Measurements from ENCODE around the gene FBXO31. TPM values are rescaled to one million over a fixed set of nuclear protein-coding genes. Genes with fewer than 3 reads are reported as not detected.

Gene FBXO31
- total RNA-seq, 2 donors from 2014 or later: 30.5 to 36.9 TPM

DNA sequence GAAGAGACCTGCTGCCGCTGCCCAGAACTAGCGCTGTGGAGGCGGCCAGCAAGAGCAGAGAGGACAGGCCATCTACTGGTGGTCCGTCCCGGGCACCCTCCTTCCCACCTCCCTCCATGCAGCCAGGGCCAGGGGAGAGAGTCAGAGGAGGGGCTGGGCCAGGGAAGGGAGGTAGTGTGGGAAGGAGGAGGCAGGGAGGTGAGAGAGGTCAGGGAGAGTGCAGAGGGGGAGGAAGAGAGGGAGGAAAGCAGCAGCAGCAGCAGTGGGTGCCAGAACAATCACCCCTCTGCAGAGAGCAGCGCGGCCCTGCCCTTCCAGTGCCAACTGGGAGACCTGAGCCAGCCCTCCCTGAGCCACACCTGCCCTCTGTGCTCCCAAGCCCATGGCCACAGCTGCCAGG, 73.0 kb downstream of the FBXO31 start:
- Mint-ChIP-seq H3K4me3 (no peak overlapping the region), H3K9me3 (no peaks in the 10 kb centered on the region), H3K36me3 (no peaks in the 10 kb centered on the region), H3K27ac (no peak overlapping the region), H3K27me3 (no peaks in the 10 kb centered on the region), H3K4me1 (ENCODE audit: low read depth in 2 of 2) (no peaks in the 10 kb centered on the region)
- ATAC-seq (no peak), DNase-seq (ENCODE audit: low spot score) (no peak)

DNA sequence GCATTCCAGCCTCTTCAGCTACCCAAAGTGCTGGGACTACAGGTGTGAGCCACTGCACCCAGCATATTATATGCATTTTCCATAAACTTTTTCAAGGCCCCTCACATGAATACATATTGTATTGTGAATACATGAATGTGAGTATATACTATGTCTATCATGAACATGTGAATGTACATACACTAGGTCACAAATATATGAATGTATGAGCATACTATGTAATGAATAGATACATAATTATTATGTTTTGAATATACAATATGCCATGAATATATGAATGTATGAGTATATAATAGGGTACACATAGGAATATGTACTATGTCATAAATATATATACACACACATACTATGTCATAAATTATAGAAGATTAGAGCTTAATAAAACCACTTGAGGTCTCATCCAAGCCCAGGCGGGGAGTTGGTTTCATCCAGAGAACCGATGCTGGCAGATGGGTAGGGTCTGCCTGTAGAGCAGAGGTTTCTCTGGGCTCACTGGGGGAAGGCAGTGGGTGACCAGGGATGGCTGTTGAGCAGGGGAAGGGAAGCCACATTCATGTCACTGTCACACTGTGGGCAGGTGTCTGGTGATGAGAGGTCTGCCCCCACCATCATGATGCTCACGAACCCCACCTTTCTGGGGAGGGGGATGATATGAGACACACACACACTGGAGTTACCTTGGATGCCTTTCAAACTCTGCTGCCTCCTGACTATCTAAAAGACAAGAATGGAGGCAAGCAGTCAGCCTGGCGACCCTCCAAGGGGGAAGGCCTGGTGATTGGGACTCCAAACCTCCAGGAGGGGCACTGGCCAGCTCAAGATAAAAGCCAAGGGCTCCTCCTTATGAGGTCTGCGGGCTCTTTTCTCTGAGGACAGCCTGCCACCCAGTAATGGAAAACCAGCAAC, 73.7 kb downstream of the FBXO31 start:
- no peak overlapping the region for H3K4me3 Mint-ChIP-seq
- no peaks in the 10 kb centered on the region for H3K27me3 Mint-ChIP-seq
- no peak overlapping the region for H3K27ac Mint-ChIP-seq
- no peaks in the 10 kb centered on the region for H3K9me3 Mint-ChIP-seq
- ATAC-seq (no peak), DNase-seq (ENCODE audit: low spot score) (no peak)
- H3K36me3 Mint-ChIP-seq: no peaks in the 10 kb centered on the region
- no peaks in the 10 kb centered on the region for H3K4me1 Mint-ChIP-seq (ENCODE audit: low read depth in 2 of 2)

DNA sequence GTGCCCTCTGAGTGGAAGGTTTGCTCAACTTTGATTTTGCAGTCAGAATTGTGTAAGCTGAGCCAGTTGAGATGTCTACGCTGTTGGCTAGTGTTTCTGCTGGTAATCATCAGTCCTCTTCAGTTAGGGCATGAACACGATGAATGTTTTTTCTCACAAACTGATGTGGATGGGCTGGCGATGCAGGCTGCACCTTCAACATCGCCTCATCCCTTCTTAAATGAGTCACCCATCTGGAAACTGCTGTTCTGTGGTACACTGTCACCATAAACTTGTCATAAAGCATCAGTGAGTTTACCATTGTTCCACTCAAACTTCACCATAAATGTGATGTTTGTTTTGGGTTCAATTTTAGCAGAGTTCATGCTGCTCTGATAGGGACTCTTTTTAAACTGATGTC, 74.8 kb downstream of the FBXO31 start:
- peak in 1 of 2 donors; percentile 75 for ATAC-seq
- no peak overlapping the region for H3K27ac Mint-ChIP-seq
- no peaks in the 10 kb centered on the region for H3K36me3 Mint-ChIP-seq
- H3K4me1 Mint-ChIP-seq (ENCODE audit: low read depth in 2 of 2): no peaks in the 10 kb centered on the region
- no peaks in the 10 kb centered on the region for H3K27me3 Mint-ChIP-seq
- H3K4me3 Mint-ChIP-seq: no peak overlapping the region
- H3K9me3 Mint-ChIP-seq: no peaks in the 10 kb centered on the region
- no peak for DNase-seq (ENCODE audit: low spot score)

DNA sequence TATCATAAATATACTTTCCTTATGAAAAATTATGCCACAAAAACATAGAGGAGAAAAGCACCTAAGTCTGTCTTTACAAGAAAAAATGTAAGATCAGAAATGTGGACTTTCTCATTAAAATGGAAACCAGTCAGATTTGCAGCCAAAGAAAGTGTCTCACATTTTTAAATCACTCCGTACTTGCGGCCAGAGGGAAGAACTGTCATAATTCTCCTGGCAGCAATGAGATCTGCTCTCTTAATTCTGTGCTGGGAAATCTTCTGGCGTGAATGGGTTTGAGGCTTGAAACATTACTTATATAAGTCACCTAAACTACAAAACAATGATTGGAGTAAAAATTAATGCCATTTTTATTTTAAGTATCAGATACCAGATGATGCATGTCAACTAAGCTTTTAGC, 77.1 kb downstream of the FBXO31 start:
- ATAC-seq: no peak
- Mint-ChIP-seq H3K4me1 (ENCODE audit: low read depth in 2 of 2) (no peaks in the 10 kb centered on the region), H3K27me3 (no peaks in the 10 kb centered on the region), H3K9me3 (no peaks in the 10 kb centered on the region), H3K27ac (no peak overlapping the region), H3K4me3 (no peak overlapping the region), H3K36me3 (no peaks in the 10 kb centered on the region)
- DNase-seq (ENCODE audit: low spot score): no peak

DNA sequence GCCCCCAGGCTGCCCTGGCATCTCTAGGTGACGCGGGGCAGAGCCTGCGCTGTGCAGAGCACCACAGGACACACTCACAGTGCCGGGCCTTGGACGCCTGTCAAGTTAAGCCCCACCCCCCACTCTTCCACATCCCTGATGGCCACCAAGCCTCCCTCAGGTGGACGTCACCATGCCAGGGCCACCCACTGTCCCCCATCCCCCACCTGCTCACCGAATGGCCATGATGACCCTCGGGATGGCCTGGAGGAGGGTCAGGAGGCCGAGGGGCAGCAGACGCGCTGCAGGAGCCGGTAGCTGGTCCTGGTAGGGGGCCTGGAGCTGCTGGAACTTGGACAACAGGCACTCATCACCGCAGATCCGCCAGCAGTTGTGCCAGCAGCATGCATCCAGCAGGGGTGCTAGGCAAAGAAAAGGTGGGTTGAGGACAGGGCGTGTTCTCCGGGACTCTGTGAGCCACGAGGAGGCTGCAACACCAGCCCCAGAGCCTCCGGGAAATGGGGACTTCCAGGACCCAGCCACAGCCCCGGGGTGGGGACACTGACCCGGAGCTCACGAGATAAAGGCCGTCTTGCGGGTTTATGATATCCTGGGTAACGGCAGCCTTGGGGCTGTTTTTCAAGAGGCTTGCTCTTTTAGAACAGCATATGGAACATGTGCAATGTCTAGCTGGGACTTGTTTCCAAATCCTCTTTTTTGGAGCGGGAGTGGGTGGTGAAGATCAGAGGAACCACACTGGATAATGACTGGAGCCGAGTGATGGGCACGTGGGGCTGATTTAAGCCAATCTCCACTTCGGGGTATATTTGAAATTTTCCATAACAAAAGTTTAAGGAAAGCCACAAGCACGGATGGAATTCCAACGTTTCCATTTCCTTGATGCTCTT, 77.8 kb downstream of the FBXO31 start:
- Mint-ChIP-seq H3K4me1 (ENCODE audit: low read depth in 2 of 2) (no peaks in the 10 kb centered on the region), H3K9me3 (no peaks in the 10 kb centered on the region), H3K27ac (no peak overlapping the region), H3K27me3 (no peaks in the 10 kb centered on the region), H3K4me3 (no peak overlapping the region), H3K36me3 (no peaks in the 10 kb centered on the region)
- no peak for ATAC-seq
- no peak for DNase-seq (ENCODE audit: low spot score)

DNA sequence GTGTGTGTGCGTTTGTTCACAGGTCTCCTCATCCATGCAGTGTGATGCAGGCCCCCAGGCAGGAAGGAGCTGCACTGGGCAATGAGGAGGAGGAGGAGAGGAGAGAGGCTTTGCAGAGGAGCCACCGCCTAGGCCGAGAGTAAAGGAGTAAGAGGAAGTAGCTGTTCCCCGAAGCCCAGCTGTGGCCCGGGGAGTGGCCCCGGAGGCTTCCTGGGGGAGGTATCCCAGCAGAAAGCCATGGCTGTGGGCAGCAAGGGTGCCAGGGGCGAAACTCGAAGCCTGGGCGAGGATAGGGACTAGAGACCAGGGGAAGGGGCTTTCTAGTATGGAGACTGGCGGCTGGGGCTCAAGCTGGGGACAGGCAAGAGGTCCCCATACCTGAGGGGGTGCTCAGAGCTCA, 78.6 kb downstream of the FBXO31 start:
- H3K9me3 Mint-ChIP-seq: no peaks in the 10 kb centered on the region
- H3K36me3 Mint-ChIP-seq: no peaks in the 10 kb centered on the region
- no peaks in the 10 kb centered on the region for H3K4me1 Mint-ChIP-seq (ENCODE audit: low read depth in 2 of 2)
- no peak overlapping the region for H3K27ac Mint-ChIP-seq
- no peak overlapping the region for H3K4me3 Mint-ChIP-seq
- no peak for DNase-seq (ENCODE audit: low spot score)
- ATAC-seq: no peak
- H3K27me3 Mint-ChIP-seq: no peaks in the 10 kb centered on the region

DNA sequence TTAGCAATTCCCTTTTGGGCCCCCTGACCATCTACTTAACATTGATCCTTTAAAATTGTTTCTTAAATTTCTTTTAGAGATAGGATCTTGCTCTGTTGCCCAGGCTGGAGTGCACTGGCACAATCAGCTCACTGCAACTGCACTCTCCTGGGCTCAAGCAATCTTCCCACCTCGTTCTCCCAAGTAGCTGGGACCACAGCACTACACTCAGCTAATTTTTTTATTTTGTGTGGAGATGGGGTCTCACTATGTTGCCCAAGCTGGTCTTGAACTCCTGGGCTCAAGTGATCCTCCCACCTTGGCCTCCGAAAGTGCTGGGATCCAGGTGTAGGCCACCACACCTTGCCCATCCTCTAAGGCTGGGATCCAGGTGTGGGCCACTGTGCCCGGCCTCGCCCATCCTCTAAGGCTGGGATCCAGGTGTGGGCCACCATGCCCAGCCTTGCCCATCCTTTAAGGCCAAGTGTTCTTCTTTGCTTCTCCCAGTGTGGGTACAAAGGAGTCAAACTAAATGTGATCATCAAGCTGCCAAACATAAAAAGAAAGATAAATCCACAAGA, 79.5 kb downstream of the FBXO31 start:
- Mint-ChIP-seq H3K27ac (no peak overlapping the region), H3K9me3 (no peaks in the 10 kb centered on the region)
- no peak for ATAC-seq

DNA sequence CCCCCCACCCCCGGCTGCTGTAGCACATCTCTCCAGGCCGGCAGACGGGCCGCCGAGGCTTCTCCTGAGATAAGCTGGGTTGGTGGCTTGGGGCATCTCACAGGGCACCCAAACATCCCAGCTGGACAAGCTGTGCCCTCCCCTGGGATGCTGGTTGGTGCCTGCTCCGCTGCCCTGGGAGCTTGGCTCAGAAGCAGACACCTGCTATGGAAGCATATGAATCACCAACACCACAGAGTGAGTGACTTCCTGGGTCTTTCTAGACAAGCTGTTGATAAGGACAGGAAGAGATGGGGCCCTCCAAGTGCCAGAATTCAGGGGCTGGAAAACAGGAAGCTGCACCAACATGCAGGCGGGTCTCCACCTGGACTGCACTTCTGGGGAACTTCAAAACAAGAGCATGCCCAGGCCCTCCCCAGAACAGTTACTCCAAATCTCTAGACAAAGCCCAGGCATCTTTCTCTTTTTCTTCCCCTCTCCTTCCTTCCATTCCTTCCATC, 80.1 kb downstream of the FBXO31 start:
- no peak overlapping the region for H3K27ac Mint-ChIP-seq
- H3K4me3 Mint-ChIP-seq: no peak overlapping the region
- DNase-seq (ENCODE audit: low spot score) (no peak), ATAC-seq (no peak)
- H3K9me3 Mint-ChIP-seq: no peaks in the 10 kb centered on the region
- H3K36me3 Mint-ChIP-seq: no peaks in the 10 kb centered on the region
- H3K4me1 Mint-ChIP-seq (ENCODE audit: low read depth in 2 of 2): no peaks in the 10 kb centered on the region
- H3K27me3 Mint-ChIP-seq: no peaks in the 10 kb centered on the region

More for the DNA sequence above, 79.5 kb downstream of the FBXO31 start:
- Mint-ChIP-seq H3K36me3 (no peaks in the 10 kb centered on the region), H3K4me1 (ENCODE audit: low read depth in 2 of 2) (no peaks in the 10 kb centered on the region), H3K4me3 (no peak overlapping the region), H3K27me3 (no peaks in the 10 kb centered on the region)
- DNase-seq (ENCODE audit: low spot score): no peak

DNA sequence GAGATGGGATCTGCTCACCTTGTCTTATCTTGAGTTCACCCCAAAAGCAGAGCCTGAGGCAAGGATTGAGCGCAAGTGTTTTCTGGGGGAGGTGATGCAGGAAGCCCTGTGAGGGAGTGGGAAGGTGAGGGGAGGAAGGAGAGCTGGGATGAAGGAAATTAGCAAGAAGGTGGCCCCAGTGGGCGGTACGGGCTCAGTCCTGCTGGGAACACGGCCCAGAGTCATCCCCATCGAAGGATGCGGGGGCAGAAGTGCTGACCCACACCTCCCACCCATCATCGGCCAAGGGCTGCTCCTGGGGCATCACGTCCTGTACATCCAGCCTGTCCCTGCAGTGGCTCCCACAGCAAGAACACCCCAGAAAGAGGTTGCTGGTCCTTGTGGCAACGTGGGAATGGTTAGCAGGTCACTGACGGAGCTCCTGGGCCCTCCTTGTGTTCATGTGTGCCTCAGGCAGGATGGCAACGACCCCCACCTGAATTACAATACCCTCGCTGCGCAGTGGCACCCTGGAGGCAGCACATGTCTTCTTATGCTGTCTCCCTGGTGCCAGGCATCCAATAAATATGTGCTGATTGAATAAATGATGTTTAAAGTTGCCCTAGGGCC, 84.6 kb downstream of the FBXO31 start:
- no peak overlapping the region for H3K27ac Mint-ChIP-seq
- DNase-seq (ENCODE audit: low spot score) (no peak), ATAC-seq (no peak)
- no peaks in the 10 kb centered on the region for H3K27me3 Mint-ChIP-seq
- H3K36me3 Mint-ChIP-seq: no peaks in the 10 kb centered on the region
- H3K4me1 Mint-ChIP-seq (ENCODE audit: low read depth in 2 of 2): peaks cover 0 to 4% of the 10 kb centered on the region in 2 donors
- H3K4me3 Mint-ChIP-seq: no peak overlapping the region
- no peaks in the 10 kb centered on the region for H3K9me3 Mint-ChIP-seq

DNA sequence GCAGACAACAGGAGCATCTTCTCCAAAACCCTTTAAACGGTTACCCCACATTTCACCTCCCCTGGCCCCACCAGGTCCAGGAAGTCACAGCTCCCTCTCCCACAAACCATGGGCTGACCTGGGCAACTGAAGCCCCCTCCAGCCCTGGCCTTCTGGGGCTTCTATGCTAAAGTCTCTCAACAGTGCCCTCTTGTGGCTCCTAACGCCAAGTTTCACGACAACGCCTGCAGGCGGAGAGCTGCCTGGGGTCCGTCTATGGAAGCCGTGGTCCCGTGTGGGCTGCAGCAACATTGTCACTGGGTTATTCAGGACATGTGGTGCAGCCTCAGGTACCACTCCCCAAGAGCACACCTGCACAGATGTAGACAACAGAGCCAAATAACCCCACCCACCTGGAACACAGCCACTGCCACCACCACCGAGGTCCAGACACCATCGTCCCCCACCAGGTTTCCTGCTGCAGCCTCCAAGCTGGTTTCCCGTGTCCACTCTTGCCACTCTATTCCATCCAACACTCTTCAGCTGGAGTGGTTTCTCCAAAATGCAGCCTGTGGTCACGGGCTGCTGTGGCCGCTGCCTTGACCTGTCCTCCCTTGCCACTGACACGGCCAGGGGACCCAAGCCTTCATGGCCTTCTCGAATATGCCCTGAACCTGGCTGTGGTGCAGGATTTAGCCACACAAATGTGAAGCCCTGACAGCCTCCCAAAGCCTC, 85.5 kb downstream of the FBXO31 start:
- ATAC-seq (peak; percentile 44 to 52), DNase-seq (ENCODE audit: low spot score) (no peak)
- no peaks in the 10 kb centered on the region for H3K36me3 Mint-ChIP-seq
- peaks cover 0 to 4% of the 10 kb centered on the region in 2 donors for H3K4me1 Mint-ChIP-seq (ENCODE audit: low read depth in 2 of 2)
- no peaks in the 10 kb centered on the region for H3K27me3 Mint-ChIP-seq
- H3K27ac Mint-ChIP-seq: no peak overlapping the region
- H3K9me3 Mint-ChIP-seq: no peaks in the 10 kb centered on the region
- H3K4me3 Mint-ChIP-seq: no peak overlapping the region

DNA sequence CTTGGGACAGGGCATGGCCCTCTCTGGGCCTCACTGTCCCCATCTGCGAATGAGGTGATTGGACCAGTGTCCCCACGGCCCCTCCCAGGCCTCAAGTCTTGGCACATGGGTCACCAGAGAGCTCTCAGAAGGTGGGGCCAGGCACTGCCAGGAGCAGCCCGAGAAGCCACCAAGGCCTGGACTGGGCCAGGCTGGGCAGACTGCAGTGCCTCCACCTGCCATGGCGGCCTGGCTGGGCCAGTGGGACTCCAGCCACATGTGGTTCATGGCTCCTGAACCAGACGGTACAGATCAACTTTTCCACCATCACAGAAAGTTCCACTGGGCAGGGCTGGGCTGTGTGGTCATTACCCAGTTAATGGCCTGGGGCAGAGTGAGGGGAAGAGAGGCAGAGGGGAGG, 86.2 kb downstream of the FBXO31 start:
- Mint-ChIP-seq H3K36me3 (no peaks in the 10 kb centered on the region), H3K27me3 (no peaks in the 10 kb centered on the region), H3K4me3 (no peak overlapping the region), H3K27ac (no peak overlapping the region), H3K4me1 (ENCODE audit: low read depth in 2 of 2) (peaks cover 0 to 4% of the 10 kb centered on the region in 2 donors), H3K9me3 (no peaks in the 10 kb centered on the region)
- no peak for DNase-seq (ENCODE audit: low spot score)
- ATAC-seq: no peak

DNA sequence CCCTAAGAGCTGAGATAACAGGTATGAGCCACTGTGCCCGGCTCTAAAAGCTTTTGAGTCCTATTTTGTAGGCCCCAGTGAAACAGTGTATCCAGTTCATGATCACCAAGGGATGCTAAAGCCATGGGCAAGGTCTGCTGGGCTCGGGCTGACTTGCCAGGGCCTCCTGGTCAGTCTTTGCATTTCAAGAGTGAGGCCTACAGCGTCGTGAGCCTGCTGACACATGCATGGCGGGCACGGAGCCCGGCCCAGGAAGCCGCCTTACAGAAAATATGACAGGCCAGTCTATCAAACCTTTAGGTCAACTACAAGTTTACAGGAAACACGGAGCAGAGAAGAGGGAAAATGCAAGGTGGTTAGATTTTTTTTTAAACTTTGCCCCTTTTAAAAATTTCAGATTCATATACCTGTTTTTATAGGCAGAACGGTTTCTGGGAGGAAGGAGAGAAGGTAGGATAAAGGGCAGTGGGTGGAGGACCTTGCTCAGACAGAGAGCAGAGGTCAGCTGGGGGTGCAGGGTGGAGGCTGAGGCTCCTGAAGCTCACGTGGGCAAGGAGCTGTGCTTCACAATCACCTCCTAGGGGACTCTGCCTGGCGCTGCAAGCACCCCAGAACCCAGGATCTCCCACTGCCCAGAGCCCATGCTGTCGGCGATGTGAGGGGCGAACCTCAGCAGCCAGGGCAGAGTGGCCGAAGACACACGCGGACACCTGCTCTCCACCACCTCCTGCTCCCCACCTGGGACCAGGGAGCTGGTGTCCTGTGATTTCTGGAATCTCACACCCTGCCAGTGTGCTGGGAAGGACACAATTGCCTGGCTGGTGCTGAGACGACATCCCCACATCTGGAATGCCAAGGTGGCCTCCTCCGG, 87.7 kb downstream of the FBXO31 start:
- H3K27me3 Mint-ChIP-seq: no peaks in the 10 kb centered on the region
- ATAC-seq: no peak
- no peaks in the 10 kb centered on the region for H3K9me3 Mint-ChIP-seq
- no peak overlapping the region for H3K4me3 Mint-ChIP-seq
- peaks cover 0 to 4% of the 10 kb centered on the region in 2 donors for H3K4me1 Mint-ChIP-seq (ENCODE audit: low read depth in 2 of 2)
- H3K36me3 Mint-ChIP-seq: no peaks in the 10 kb centered on the region
- H3K27ac Mint-ChIP-seq: no peak overlapping the region
- no peak for DNase-seq (ENCODE audit: low spot score)

Data from natural killer cell treated with Interleukin-12 subunit alpha and Interleukin-12 subunit beta and Interleukin-15 and Interleukin-18, amount 100 ng/mL, for 72 hours (primary cell).